H1 (cell line): ENCODE measurements around the gene TRPV6. TPM values are rescaled to one million over a fixed set of nuclear protein-coding genes. Genes with fewer than 3 reads are reported as not detected.

Source experiments
- ASH2L ChIP-seq: fragments of 200-600, 300-600 bp; sonication (generic); IDR thresholded peaks from one replicate; pipeline ENCODE4 v1.7.1; 2017; ENCODE audit warnings: low read length
- CBX5 ChIP-seq: fragments of 300-800, 300-1000 bp; sonication (generic); IDR thresholded peaks from 2 replicates; pipeline ENCODE4 v1.7.1; 2016; ENCODE audit warnings: antibody characterized with exemption, low read length, low read depth
- RFX5 ChIP-seq: IDR thresholded peaks from 2 replicates; pipeline ENCODE4 v1.6.1; 2011; ENCODE audit warnings: low read depth, low read length, improper control_type of control experiment, borderline replicate concordance
- polyA plus RNA-seq, 7 experiments: library from polyadenylated mRNA; depleted of rRNA in 3 of 7; stranded (reverse) in 5 of 7; unstranded in 2 of 7; fragments of >200 nt in 5 of 7; fragments of 200-250 nt in 2 of 7; gene quantifications; 1 replicate in 5 of 7; 2 replicates in 1 of 7; 4 replicates in 1 of 7; pipeline versions ENCODE4 v1.2.1 to v1.2.3, GENCODE V29; 2011 to 2013; ENCODE audit warnings: missing spikeins in 2 of 7, mixed read lengths in 2 of 7
- total RNA-seq: library from RNA; stranded (reverse); fragmentation: NEBNext Ultra II Directional; extraction: Animal tissue kit (Norgen Biotek cat#: 25700); gene quantifications from 2 replicates; pipeline ENCODE4 v1.2.1, GENCODE V29; 2021
- TF ChIP-seq, protein P1 (sequence below), 3 experiments: IDR thresholded peaks; 1 replicate in 2 of 3; 2 replicates in 1 of 3; pipeline versions ENCODE4 v1.5.1 to v1.6.1; 2011; ENCODE audit warnings: low read length in 3 of 3, mild to moderate bottlenecking in 3 of 3, inconsistent platforms in 2 of 3, low read depth in 1 of 3, moderate library complexity in 1 of 3; ENCODE audit not compliant: insufficient read depth in 1 of 3; ENCODE audit errors: control extremely low read depth in 1 of 3

TRPV6 gene
- total and polyA plus RNA-seq, 2 of the 8 experiments (the other 6 are each of a cell fraction or from before 2014, with no cell fraction given), result 0.52 to 1.1 TPM

DNA sequence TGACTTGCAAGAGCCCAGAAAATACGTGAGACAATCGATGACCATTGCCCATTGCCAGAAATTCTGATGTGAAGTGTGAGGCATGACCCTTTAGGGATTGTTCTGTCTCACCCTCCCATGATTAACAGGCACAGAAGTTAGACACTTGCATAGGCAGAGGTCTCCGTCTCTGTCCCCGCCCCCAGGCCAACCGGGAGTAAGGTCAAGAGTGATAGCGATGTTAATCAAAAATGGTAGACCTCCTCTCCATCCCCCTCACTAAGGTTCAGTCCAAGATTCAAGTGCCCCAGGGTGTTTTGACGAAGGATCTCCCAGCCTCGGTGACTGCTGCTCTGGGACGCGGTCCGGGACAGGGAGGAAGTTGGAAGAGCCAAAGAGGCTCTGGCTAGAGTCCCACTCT lies 22.7 kb upstream of the TRPV6 start (continued):
- TF ChIP-seq, protein P1, sequence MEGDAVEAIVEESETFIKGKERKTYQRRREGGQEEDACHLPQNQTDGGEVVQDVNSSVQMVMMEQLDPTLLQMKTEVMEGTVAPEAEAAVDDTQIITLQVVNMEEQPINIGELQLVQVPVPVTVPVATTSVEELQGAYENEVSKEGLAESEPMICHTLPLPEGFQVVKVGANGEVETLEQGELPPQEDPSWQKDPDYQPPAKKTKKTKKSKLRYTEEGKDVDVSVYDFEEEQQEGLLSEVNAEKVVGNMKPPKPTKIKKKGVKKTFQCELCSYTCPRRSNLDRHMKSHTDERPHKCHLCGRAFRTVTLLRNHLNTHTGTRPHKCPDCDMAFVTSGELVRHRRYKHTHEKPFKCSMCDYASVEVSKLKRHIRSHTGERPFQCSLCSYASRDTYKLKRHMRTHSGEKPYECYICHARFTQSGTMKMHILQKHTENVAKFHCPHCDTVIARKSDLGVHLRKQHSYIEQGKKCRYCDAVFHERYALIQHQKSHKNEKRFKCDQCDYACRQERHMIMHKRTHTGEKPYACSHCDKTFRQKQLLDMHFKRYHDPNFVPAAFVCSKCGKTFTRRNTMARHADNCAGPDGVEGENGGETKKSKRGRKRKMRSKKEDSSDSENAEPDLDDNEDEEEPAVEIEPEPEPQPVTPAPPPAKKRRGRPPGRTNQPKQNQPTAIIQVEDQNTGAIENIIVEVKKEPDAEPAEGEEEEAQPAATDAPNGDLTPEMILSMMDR (IDR thresholded peaks at IDR 0.05; ENCODE audit: control extremely low read depth in 1 of 3, insufficient read depth in 1 of 3, low read depth in 1 of 3, low read length in 3 of 3), result no peak
- TF ChIP-seq ASH2L (no peak), CBX5 (no peak), RFX5 (no peak)
- TF ChIP-seq, all 59 proteins: peak for 0
